HepG2 (cell line): ENCODE data around the gene TBC1D4. TPM values are rescaled to one million over a fixed set of nuclear protein-coding genes. Genes with fewer than 3 reads are reported as not detected.

ENCODE experiments used
- ATAC-seq: fragments of 200-7000 bp; cut with Tn5 transposase; 3 replicates; pipeline ENCODE4 v1.9.1; 2020; ENCODE audit warnings: mild to moderate bottlenecking, moderate library complexity
- BruUV-seq: library from RNA; stranded (reverse); fragments of 400-500 nt; replicated peaks from 2 replicates; lab custom pipeline; 2021; lab: Mats Ljungman, UMichigan
- CTCF ChIA-PET: fragments of 300-600 bp; formaldehyde crosslinking; extraction: SDS; loops from one replicate; lab custom pipeline; 2021; ENCODE audit warnings: low total read pairs, inconsistent platforms, low intra/inter-chr PET ratio; lab: Yijun Ruan, JAX
- POLR2A ChIA-PET: fragments of 350-600 bp; sonication (Branson Sonifier 250); formaldehyde crosslinking; loops from one replicate; lab custom pipeline; 2020; ENCODE audit warnings: antibody characterized with exemption, inconsistent platforms; lab: Yijun Ruan, JAX
- DNase-seq: peaks from one replicate; pipeline ENCODE4 v3.0.0-alpha.2; 2015; ENCODE audit warnings: low spot score
- FAIRE-seq: peaks from 3 replicates; lab custom pipeline; 2011; peaks lifted over from hg19 to GRCh38; lab: Jason Lieb, UNC
- H2AFZ ChIP-seq: one replicate; pipeline ENCODE4 v1.6.1; 2011; ENCODE audit warnings: low read length, inconsistent platforms
- H3K27ac ChIP-seq: fragments of 300-600 bp; 3 replicates; pipeline ENCODE4 v1.8.0; 2011; ENCODE audit warnings: mixed run types, mild to moderate bottlenecking, mixed read lengths, low read length, inconsistent platforms; ENCODE audit not compliant: insufficient read depth; ENCODE audit errors: extremely low read length
- H3K27me3 ChIP-seq, 2 experiments: fragments of 200-600 bp in 1 of 2; 2 replicates in 1 of 2; 3 replicates in 1 of 2; pipeline versions ENCODE4 v1.6.0 to v1.8.0; 2011; ENCODE audit warnings: low read length in 2 of 2, mild to moderate bottlenecking in 2 of 2, moderate library complexity in 2 of 2, inconsistent platforms in 1 of 2; ENCODE audit not compliant: insufficient read depth in 2 of 2, control insufficient read depth in 1 of 2
- H3K36me3 ChIP-seq, 2 experiments: fragments of 200-600 bp in 1 of 2; replicated peaks in 1 of 2; 2 replicates in 1 of 2; 3 replicates in 1 of 2; pipeline versions ENCODE4 v1.5.1 to v1.8.0; 2011; ENCODE audit warnings: low read length in 2 of 2, inconsistent platforms in 1 of 2; ENCODE audit not compliant: insufficient read depth in 2 of 2, control insufficient read depth in 1 of 2
- H3K4me1 ChIP-seq: 2 replicates; pipeline ENCODE4 v1.5.1; 2012; ENCODE audit warnings: low read length, inconsistent platforms; ENCODE audit not compliant: insufficient read depth
- H3K4me2 ChIP-seq: 2 replicates; pipeline ENCODE4 v1.6.0; 2011; ENCODE audit warnings: low read depth, low read length, inconsistent platforms
- H3K4me3 ChIP-seq, 3 experiments: fragments of 200-600 bp in 1 of 3; sonication (generic), shearing (Covaris generic) in 1 of 3; replicated peaks in 1 of 3; 2 replicates each; pipeline ENCODE4 v1.5.1; 2011 to 2016; ENCODE audit warnings: low read length in 3 of 3, inconsistent platforms in 2 of 3, low read depth in 2 of 3, mild to moderate bottlenecking in 2 of 3, control low read depth in 1 of 3, mixed read lengths in 1 of 3; ENCODE audit not compliant: insufficient read depth in 1 of 3
- H3K79me2 ChIP-seq: one replicate; pipeline ENCODE4 v1.6.1; 2011; ENCODE audit warnings: low read length, inconsistent platforms; ENCODE audit not compliant: insufficient read depth
- H3K9ac ChIP-seq: 2 replicates; pipeline ENCODE4 v1.6.0; 2011; ENCODE audit warnings: mild to moderate bottlenecking, low read depth, low read length, inconsistent platforms; ENCODE audit not compliant: insufficient read depth
- H3K9me3 ChIP-seq: 2 replicates; pipeline ENCODE4 v1.5.1; 2012; ENCODE audit warnings: mild to moderate bottlenecking, low read length
- H4K20me1 ChIP-seq: 2 replicates; pipeline ENCODE4 v1.6.0; 2011; ENCODE audit warnings: inconsistent platforms, mild to moderate bottlenecking, low read length, moderate library complexity; ENCODE audit not compliant: insufficient read depth
- ARID2 ChIP-seq: sonication (generic); formaldehyde crosslinking; IDR thresholded peaks from 2 replicates; pipeline ENCODE4 v1.8.1; 2022; ENCODE audit warnings: mild to moderate bottlenecking, missing genetic modification reagents, borderline replicate concordance
- ATAD3A ChIP-seq: sonication (generic); formaldehyde crosslinking; IDR thresholded peaks from 2 replicates; pipeline ENCODE4 v1.4.0; 2020; ENCODE audit warnings: missing genetic modification reagents
- CSRNP2 ChIP-seq: sonication (generic); formaldehyde crosslinking; conservative IDR thresholded peaks from 2 replicates; pipeline ENCODE4 v1.8.0; 2022; ENCODE audit warnings: low read depth, missing genetic modification reagents
- HHEX ChIP-seq: IDR thresholded peaks from 2 replicates; pipeline ENCODE4 v1.6.1; 2016; ENCODE audit warnings: control low read depth
- KDM1A ChIP-seq: IDR thresholded peaks from 2 replicates; pipeline ENCODE4 v1.6.1; 2016; ENCODE audit warnings: missing compliant biosample characterization
- MATR3 ChIP-seq: sonication (generic); formaldehyde crosslinking; IDR thresholded peaks from 2 replicates; pipeline ENCODE4 v1.4.0; 2020; ENCODE audit warnings: missing genetic modification reagents
- NCOA5 ChIP-seq: sonication (generic); formaldehyde crosslinking; IDR thresholded peaks from 2 replicates; pipeline ENCODE4 v1.4.0; 2020; ENCODE audit warnings: missing genetic modification reagents
- NR1H2 ChIP-seq: sonication (generic); formaldehyde crosslinking; IDR thresholded peaks from 2 replicates; pipeline ENCODE4 v1.8.1; 2022; ENCODE audit warnings: low read depth, missing genetic modification reagents, borderline replicate concordance
- PITX1 ChIP-seq: sonication (generic); formaldehyde crosslinking; IDR thresholded peaks from 2 replicates; pipeline ENCODE4 v1.5.1; 2020; ENCODE audit warnings: mild to moderate bottlenecking, missing genetic modification reagents
- RFX3 ChIP-seq: IDR thresholded peaks from 2 replicates; pipeline ENCODE4 v1.6.1; 2016; ENCODE audit warnings: missing biosample characterization, missing genetic modification reagents
- RXRA ChIP-seq: sonication (generic); formaldehyde crosslinking; IDR thresholded peaks from 2 replicates; pipeline ENCODE4 v1.5.1; 2020; ENCODE audit warnings: missing genetic modification reagents
- SMAD3 ChIP-seq: sonication (generic); formaldehyde crosslinking; IDR thresholded peaks from 2 replicates; pipeline ENCODE4 v1.4.0; 2020; ENCODE audit warnings: missing genetic modification reagents
- SP1 ChIP-seq, 2 experiments: fragments of 450-650 bp in 1 of 2; sonication (generic) in 1 of 2; formaldehyde crosslinking in 1 of 2; IDR thresholded peaks; 2 replicates each; pipeline versions ENCODE4 v1.4.0 to v1.6.1; 2016 to 2020; ENCODE audit warnings: missing genetic modification reagents in 1 of 2
- SP140L ChIP-seq: sonication (generic); formaldehyde crosslinking; IDR thresholded peaks from 2 replicates; pipeline ENCODE4 v1.4.0; 2020; ENCODE audit warnings: missing genetic modification reagents, borderline replicate concordance
- ZBTB21 ChIP-seq: sonication (generic); formaldehyde crosslinking; IDR thresholded peaks from 2 replicates; pipeline ENCODE4 v1.4.0; 2020; ENCODE audit warnings: missing genetic modification reagents
- ZMYM3 ChIP-seq: sonication (generic); formaldehyde crosslinking; IDR thresholded peaks from 2 replicates; pipeline ENCODE4 v1.5.1; 2020; ENCODE audit warnings: mild to moderate bottlenecking, missing genetic modification reagents
- ZNF235 ChIP-seq: sonication (generic); formaldehyde crosslinking; IDR thresholded peaks from 2 replicates; pipeline ENCODE4 v1.8.1; 2023; ENCODE audit warnings: mild to moderate bottlenecking, missing genetic modification reagents, borderline replicate concordance
- ZNF549 ChIP-seq: sonication (generic); formaldehyde crosslinking; IDR thresholded peaks from 2 replicates; pipeline ENCODE4 v1.5.0; 2020; ENCODE audit warnings: missing genetic modification reagents
- ZNF570 ChIP-seq: sonication (generic); formaldehyde crosslinking; IDR thresholded peaks from 2 replicates; pipeline ENCODE4 v1.4.0; 2020; ENCODE audit warnings: mild to moderate bottlenecking, missing genetic modification reagents, borderline replicate concordance
- ZNF792 ChIP-seq: IDR thresholded peaks from 2 replicates; pipeline ENCODE4 v1.6.1; 2016
- WGBS: methylation state at CpG from one replicate; pipeline ENCODE4 v1.1.6; 2017; ENCODE audit warnings: low lambda C conversion rate; 5-methylcytosine and 5-hydroxymethylcytosine counted together
- in situ Hi-C: cut with HindIII; loops from 2 replicates; pipeline ENCODE4 v1.10.0; 2017; ENCODE audit warnings: low pct_unique_long_range_greater_than_20kb; ENCODE audit not compliant: extremely low pct_ligation_motif_present
- intact Hi-C: fragments of 100-400 bp; cut with micrococcal nuclease; formaldehyde crosslinking; loops from one replicate; pipeline ENCODE4 v1.10.0; 2022; ENCODE audit not compliant: unreplicated experiment
- polyA plus RNA-seq, 8 experiments: library from polyadenylated mRNA; depleted of rRNA in 3 of 8; stranded (reverse) in 7 of 8; unstranded in 1 of 8; fragments of >200 nt; fragmentation: Illumina TruSeq in 4 of 8; extraction: Trizol in 4 of 8; gene quantifications; 2 replicates each; pipeline versions ENCODE4 v1.2.1 to v1.2.3, GENCODE V29; 2011 to 2016; ENCODE audit warnings: low read depth in 4 of 8, missing spikeins in 1 of 8, mixed read lengths in 1 of 8; ENCODE audit not compliant: insufficient read depth in 1 of 8
- total RNA-seq, 5 experiments: library from RNA; depleted of rRNA; stranded (reverse); fragments of >200 nt; fragmentation: Illumina TruSeq; extraction: Trizol; gene quantifications; 2 replicates each; pipeline ENCODE4 v1.2.3, GENCODE V29; 2016; ENCODE audit warnings: low read depth in 1 of 5
- TF ChIP-seq, protein P1 (sequence below): sonication (generic); formaldehyde crosslinking; IDR thresholded peaks from 2 replicates; pipeline ENCODE4 v1.4.0; 2020; ENCODE audit warnings: missing genetic modification reagents
- TF ChIP-seq, protein P2 (sequence below): sonication (generic); IDR thresholded peaks from 2 replicates; pipeline ENCODE4 v1.6.1; 2016; ENCODE audit warnings: low read depth, borderline replicate concordance

TBC1D4 gene
- total and polyA plus RNA-seq, 2 of the 13 experiments (the other 11 are each of a cell fraction or from before 2014, with no cell fraction given): 35.9 to 64.4 TPM

DNA sequence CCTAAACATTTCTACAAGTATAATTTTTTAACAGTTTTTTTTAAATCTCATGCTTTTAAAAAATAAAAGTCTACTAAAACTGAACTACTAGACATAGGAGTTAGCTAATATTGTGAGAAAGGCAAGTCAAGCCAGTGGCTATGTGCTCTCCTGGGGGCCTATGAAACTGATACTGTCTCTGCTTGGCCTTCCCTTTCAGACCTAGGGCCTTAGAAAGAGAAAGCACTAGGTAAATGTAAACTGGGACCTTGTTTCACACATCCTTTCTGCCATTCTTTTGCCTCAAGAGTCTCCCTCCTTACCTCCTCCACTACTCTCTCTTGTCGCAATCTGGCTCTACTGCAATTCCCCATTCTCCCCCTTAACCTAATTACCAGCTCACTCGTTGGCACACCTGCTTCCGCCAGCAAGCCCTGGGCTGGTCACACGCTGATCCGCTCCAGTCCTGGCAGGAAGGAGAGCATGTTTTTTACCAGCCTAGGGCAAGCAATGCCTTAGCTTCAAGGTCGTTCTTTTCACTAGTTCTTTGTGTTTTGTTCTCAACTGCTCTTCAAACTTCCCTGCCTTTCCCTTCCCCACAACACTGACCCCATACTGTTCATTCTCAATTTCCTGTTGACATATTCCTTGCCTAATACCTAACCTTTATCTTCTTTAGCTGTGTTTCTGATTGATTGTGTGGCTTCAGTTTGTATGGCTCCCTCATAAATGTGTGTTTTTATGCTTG is 23.1 kb downstream of the TBC1D4 start:
- in situ Hi-C loops (no loop called here), intact Hi-C loops (loop anchor here (1.0 to 2.0 kb wide), 3 partner anchors 14 to 23 kb away; partner anchors contain the start of gene TBC1D4)
- CTCF ChIA-PET: no interaction called here
- Histone ChIP-seq H3K79me2 (peaks cover 90% of the 10 kb centered on the region), H3K4me2 (peak overlapping the region; percentile 82), H4K20me1 (no peaks in the 10 kb centered on the region; the same call in 1 of the 2 replicates), H3K36me3 (peaks cover 2 to 10% of the 10 kb centered on the region in 2 experiments; a peak in 4 of 5 replicates), H3K4me1 (peaks cover 94% of the 10 kb centered on the region), H2AFZ (no peak overlapping the region), H3K9me3 (no peaks in the 10 kb centered on the region), H3K27me3 (no peaks in the 10 kb centered on the region), H3K9ac (peak overlapping the region; percentile 75), H3K4me3 (peak overlapping the region; percentile 25 to 49 (median 32); a peak in 5 of 6 replicates), H3K27ac (peak overlapping the region; percentile 93)
- peak; percentile 98 for ATAC-seq
- POLR2A ChIA-PET: interaction anchor here (1.0 to 3.2 kb wide), 13 partner anchors 8 to 82 kb away, joined by 3 to 52 read pairs (median 5); partner anchors contain the start of gene TBC1D4
- WGBS: under 1% methylated on average over 6 of the region's 6 CpGs
- BruUV-seq: TSS peak; percentile 34
- peak; percentile 97 for DNase-seq
- peak; percentile 89 for FAIRE-seq
- peak; percentile 80; the same call in 1 of the 2 replicates for TF ChIP-seq ZNF792 (CRISPR knock-in tag)
- no peak for TF ChIP-seq NR1H2 (CRISPR knock-in tag)
- no peak for TF ChIP-seq RFX3 (CRISPR knock-in tag)
- TF ChIP-seq ATAD3A (CRISPR knock-in tag): no peak
- peak; percentile 48; the same call in 1 of the 2 replicates for TF ChIP-seq HHEX (CRISPR knock-in tag)
- TF ChIP-seq ZNF570: no peak
- peak; percentile 72; the same call in 1 of the 2 replicates for TF ChIP-seq ZMYM3 (CRISPR knock-in tag)
- TF ChIP-seq SMAD3: peak; percentile 96
- TF ChIP-seq ZBTB21 (CRISPR knock-in tag): no peak
- TF ChIP-seq CSRNP2 (CRISPR knock-in tag): no peak
- peak; percentile 89 for TF ChIP-seq PITX1 (CRISPR knock-in tag)
- no peak for TF ChIP-seq MATR3 (CRISPR knock-in tag)
- no peak for TF ChIP-seq SP140L (CRISPR knock-in tag)
- no peak for TF ChIP-seq KDM1A (CRISPR knock-in tag)
- no peak for TF ChIP-seq ARID2 (CRISPR knock-in tag)
- TF ChIP-seq, protein P1, sequence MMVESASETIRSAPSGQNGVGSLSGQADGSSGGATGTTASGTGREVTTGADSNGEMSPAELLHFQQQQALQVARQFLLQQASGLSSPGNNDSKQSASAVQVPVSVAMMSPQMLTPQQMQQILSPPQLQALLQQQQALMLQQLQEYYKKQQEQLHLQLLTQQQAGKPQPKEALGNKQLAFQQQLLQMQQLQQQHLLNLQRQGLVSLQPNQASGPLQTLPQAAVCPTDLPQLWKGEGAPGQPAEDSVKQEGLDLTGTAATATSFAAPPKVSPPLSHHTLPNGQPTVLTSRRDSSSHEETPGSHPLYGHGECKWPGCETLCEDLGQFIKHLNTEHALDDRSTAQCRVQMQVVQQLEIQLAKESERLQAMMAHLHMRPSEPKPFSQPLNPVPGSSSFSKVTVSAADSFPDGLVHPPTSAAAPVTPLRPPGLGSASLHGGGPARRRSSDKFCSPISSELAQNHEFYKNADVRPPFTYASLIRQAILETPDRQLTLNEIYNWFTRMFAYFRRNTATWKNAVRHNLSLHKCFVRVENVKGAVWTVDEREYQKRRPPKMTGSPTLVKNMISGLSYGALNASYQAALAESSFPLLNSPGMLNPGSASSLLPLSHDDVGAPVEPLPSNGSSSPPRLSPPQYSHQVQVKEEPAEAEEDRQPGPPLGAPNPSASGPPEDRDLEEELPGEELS (CRISPR knock-in tag): peak; percentile 96
- TF ChIP-seq SP1 (IDR thresholded peaks at IDR 0.05): no peak
- TF ChIP-seq SP1 (CRISPR knock-in tag; IDR thresholded peaks at IDR 0.05): no peak; the same call in 1 of the 2 replicates
- no peak for TF ChIP-seq ZNF549 (CRISPR knock-in tag)
- TF ChIP-seq ZNF235 (CRISPR knock-in tag): no peak
- TF ChIP-seq NCOA5: no peak
- TF ChIP-seq, protein P2, sequence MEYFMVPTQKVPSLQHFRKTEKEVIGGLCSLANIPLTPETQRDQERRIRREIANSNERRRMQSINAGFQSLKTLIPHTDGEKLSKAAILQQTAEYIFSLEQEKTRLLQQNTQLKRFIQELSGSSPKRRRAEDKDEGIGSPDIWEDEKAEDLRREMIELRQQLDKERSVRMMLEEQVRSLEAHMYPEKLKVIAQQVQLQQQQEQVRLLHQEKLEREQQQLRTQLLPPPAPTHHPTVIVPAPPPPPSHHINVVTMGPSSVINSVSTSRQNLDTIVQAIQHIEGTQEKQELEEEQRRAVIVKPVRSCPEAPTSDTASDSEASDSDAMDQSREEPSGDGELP: peak; percentile 26; the same call in 1 of the 2 replicates
- TF ChIP-seq RXRA (CRISPR knock-in tag): peak; percentile 92
